ENCODE results near the gene SERPINC1.

DNA sequence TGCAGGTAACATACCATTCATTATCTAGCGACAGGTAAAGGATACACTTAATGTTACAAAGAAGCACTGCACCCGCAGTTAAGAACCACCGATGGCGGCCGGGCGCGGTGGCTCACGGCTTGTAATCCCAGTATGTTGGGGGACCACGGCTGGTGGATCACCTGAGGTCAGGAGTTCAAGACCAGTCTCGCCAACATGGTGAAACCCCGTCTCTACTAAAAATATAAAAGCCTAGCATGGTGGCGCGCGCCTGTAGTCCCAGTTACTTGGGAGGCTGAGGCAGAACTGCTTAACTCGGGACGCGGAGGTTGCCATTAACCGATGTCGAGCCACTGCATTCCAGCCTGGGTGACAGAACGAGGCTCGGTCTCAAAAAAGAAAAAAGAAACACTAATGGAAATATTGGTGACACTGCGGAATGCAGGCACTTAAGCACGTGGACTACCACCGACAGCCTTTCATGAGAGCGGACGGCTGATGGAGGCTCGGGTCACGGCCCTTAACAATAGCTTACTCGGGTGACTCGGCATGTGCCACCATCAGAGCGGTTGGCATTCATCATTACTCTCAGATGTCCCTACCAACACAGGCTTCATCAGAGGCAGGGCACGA is 49.9 kb downstream of the SERPINC1 start:
- TF ChIP-seq GATA3 (IDR thresholded peaks at IDR 0.05; ENCODE audit: low read depth, low read length) (no peak), GATA2 (IDR thresholded peaks at IDR 0.05; ENCODE audit: low read depth, low read length) (no peak)

Measured in SH-SY5Y (cell line).